ENCODE measurements around the gene PMVK. TPM values are rescaled to one million over a fixed set of nuclear protein-coding genes. Genes with fewer than 3 reads are reported as not detected.

Gene PMVK
- total and polyA plus RNA-seq, 2 donors (not counting 1 experiment from before 2014, with no cell fraction given), result 10.1 to 25.1 TPM

GRCh38 chr1:154925335-154926170 is 11.0 kb downstream of the PMVK start:
- Histone ChIP-seq H3K79me2 (ENCODE audit: control insufficient read depth, insufficient read depth, low read length) (no peaks in the 10 kb centered on the region), H4K20me1 (ENCODE audit: control insufficient read depth, extremely low read depth, insufficient read depth, low read length) (no peaks in the 10 kb centered on the region), H3K4me1 (ENCODE audit: control insufficient read depth, extremely low read depth, insufficient read depth, low read length) (no peaks in the 10 kb centered on the region), H2AFZ (ENCODE audit: low read length) (no peak overlapping the region), H3K27ac (ENCODE audit: insufficient read depth, low read length) (no peak overlapping the region), H3K9ac (ENCODE audit: insufficient read depth, low read length) (no peak overlapping the region), H3K36me3 (ENCODE audit: control insufficient read depth, insufficient read depth, low read length) (peaks cover 2% of the 10 kb centered on the region), H3K9me3 (ENCODE audit: control insufficient read depth, insufficient read depth, low read depth, low read length) (no peaks in the 10 kb centered on the region), H3K4me3 (replicated peaks in 1 of 4; ENCODE audit: control extremely low read depth in 1 of 4, insufficient read depth in 1 of 4, low read depth in 3 of 4, low read length in 4 of 4) (no peak overlapping the region), H3K4me2 (ENCODE audit: extremely low read depth, insufficient read depth, low read length) (no peak overlapping the region), H3K27me3 (ENCODE audit: control insufficient read depth, insufficient read depth, low read length) (no peaks in the 10 kb centered on the region)
- no peak for TF ChIP-seq EZH2 (IDR thresholded peaks at IDR 0.05; ENCODE audit: low read length, missing control alignments)
- TF ChIP-seq, protein P1, sequence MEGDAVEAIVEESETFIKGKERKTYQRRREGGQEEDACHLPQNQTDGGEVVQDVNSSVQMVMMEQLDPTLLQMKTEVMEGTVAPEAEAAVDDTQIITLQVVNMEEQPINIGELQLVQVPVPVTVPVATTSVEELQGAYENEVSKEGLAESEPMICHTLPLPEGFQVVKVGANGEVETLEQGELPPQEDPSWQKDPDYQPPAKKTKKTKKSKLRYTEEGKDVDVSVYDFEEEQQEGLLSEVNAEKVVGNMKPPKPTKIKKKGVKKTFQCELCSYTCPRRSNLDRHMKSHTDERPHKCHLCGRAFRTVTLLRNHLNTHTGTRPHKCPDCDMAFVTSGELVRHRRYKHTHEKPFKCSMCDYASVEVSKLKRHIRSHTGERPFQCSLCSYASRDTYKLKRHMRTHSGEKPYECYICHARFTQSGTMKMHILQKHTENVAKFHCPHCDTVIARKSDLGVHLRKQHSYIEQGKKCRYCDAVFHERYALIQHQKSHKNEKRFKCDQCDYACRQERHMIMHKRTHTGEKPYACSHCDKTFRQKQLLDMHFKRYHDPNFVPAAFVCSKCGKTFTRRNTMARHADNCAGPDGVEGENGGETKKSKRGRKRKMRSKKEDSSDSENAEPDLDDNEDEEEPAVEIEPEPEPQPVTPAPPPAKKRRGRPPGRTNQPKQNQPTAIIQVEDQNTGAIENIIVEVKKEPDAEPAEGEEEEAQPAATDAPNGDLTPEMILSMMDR (conservative IDR thresholded peaks at IDR 0.05 in 1 of 2, IDR thresholded peaks at IDR 0.05 in 1 of 2; ENCODE audit: low read depth in 1 of 2, low read length in 2 of 2), result no peak
- DNase-seq (ENCODE audit: low read depth in 2 of 2), result no peak

- Histone ChIP-seq H3K27ac (ENCODE audit: insufficient read depth, low read length) (no peak overlapping the region), H3K4me3 (replicated peaks in 1 of 4; ENCODE audit: control extremely low read depth in 1 of 4, insufficient read depth in 1 of 4, low read depth in 3 of 4, low read length in 4 of 4) (no peak overlapping the region), H2AFZ (ENCODE audit: low read length) (no peak overlapping the region), H3K36me3 (ENCODE audit: control insufficient read depth, insufficient read depth, low read length) (no peaks in the 10 kb centered on the region), H3K4me2 (ENCODE audit: extremely low read depth, insufficient read depth, low read length) (no peak overlapping the region), H3K9me3 (ENCODE audit: control insufficient read depth, insufficient read depth, low read depth, low read length) (no peaks in the 10 kb centered on the region), H3K27me3 (ENCODE audit: control insufficient read depth, insufficient read depth, low read length) (no peaks in the 10 kb centered on the region), H3K79me2 (ENCODE audit: control insufficient read depth, insufficient read depth, low read length) (no peaks in the 10 kb centered on the region), H4K20me1 (ENCODE audit: control insufficient read depth, extremely low read depth, insufficient read depth, low read length) (no peaks in the 10 kb centered on the region), H3K9ac (ENCODE audit: insufficient read depth, low read length) (no peak overlapping the region), H3K4me1 (ENCODE audit: control insufficient read depth, extremely low read depth, insufficient read depth, low read length) (no peaks in the 10 kb centered on the region)
- TF ChIP-seq EZH2 (IDR thresholded peaks at IDR 0.05; ENCODE audit: low read length, missing control alignments), result no peak
- TF ChIP-seq, protein P1 (conservative IDR thresholded peaks at IDR 0.05 in 1 of 2, IDR thresholded peaks at IDR 0.05 in 1 of 2; ENCODE audit: low read depth in 1 of 2, low read length in 2 of 2), result no peak
- DNase-seq (ENCODE audit: low read depth in 2 of 2), result no peak
Measured at GRCh38 chr1:154923695-154924094, 12.8 kb downstream of the PMVK start.

- Histone ChIP-seq H3K36me3 (ENCODE audit: control insufficient read depth, insufficient read depth, low read length) (no peaks in the 10 kb centered on the region), H3K4me2 (ENCODE audit: extremely low read depth, insufficient read depth, low read length) (no peak overlapping the region), H3K9ac (ENCODE audit: insufficient read depth, low read length) (no peak overlapping the region), H3K79me2 (ENCODE audit: control insufficient read depth, insufficient read depth, low read length) (no peaks in the 10 kb centered on the region), H3K4me1 (ENCODE audit: control insufficient read depth, extremely low read depth, insufficient read depth, low read length) (no peaks in the 10 kb centered on the region), H3K4me3 (replicated peaks in 1 of 4; ENCODE audit: control extremely low read depth in 1 of 4, insufficient read depth in 1 of 4, low read depth in 3 of 4, low read length in 4 of 4) (no peak overlapping the region), H2AFZ (ENCODE audit: low read length) (no peak overlapping the region), H3K27me3 (ENCODE audit: control insufficient read depth, insufficient read depth, low read length) (no peaks in the 10 kb centered on the region), H3K9me3 (ENCODE audit: control insufficient read depth, insufficient read depth, low read depth, low read length) (no peaks in the 10 kb centered on the region), H3K27ac (ENCODE audit: insufficient read depth, low read length) (no peak overlapping the region), H4K20me1 (ENCODE audit: control insufficient read depth, extremely low read depth, insufficient read depth, low read length) (no peaks in the 10 kb centered on the region)
- TF ChIP-seq EZH2 (IDR thresholded peaks at IDR 0.05; ENCODE audit: low read length, missing control alignments), result no peak
- TF ChIP-seq, protein P1 (conservative IDR thresholded peaks at IDR 0.05 in 1 of 2, IDR thresholded peaks at IDR 0.05 in 1 of 2; ENCODE audit: low read depth in 1 of 2, low read length in 2 of 2), result no peak
- DNase-seq (ENCODE audit: low read depth in 2 of 2), result no peak
Measured at GRCh38 chr1:154913273-154913672, 23.2 kb downstream of the PMVK start.
